ENCODE data around the gene PTPRJ. TPM values are rescaled to one million over a fixed set of nuclear protein-coding genes. Genes with fewer than 3 reads are reported as not detected.
A peak's percentile ranks its signal among the peaks of the same experiment; 100 is the strongest.

PTPRJ gene
- total RNA-seq, 1 donor, result 6.6 TPM

DNA sequence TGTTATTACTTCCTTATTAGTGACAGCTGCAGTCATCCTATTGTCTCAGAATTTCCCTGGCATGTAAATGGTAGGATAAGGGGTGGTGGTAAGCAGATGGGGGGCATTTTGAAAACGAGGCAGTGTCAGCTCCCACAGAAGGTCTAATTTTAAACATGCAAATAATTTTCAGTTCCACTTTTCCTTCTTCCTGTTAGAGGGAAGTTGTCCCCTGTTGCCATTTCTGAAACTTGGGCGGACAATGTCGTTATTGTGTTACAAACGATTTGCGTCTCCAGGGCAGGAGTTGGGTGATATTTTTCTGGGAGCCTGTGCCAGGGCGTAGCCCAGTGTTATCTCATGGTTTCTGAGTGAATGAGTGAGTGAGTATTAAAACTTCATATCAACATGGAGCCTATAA lies 7.4 kb downstream of the PTPRJ start:
- TF ChIP-seq CTCF (IDR thresholded peaks at IDR 0.05; ENCODE audit: insufficient read depth, low read length), result no peak
- no peak for DNase-seq (ENCODE audit: low read depth)
- H3K4me3 ChIP-seq (ENCODE audit: low read depth, low read length), result no peak overlapping the region

DNA sequence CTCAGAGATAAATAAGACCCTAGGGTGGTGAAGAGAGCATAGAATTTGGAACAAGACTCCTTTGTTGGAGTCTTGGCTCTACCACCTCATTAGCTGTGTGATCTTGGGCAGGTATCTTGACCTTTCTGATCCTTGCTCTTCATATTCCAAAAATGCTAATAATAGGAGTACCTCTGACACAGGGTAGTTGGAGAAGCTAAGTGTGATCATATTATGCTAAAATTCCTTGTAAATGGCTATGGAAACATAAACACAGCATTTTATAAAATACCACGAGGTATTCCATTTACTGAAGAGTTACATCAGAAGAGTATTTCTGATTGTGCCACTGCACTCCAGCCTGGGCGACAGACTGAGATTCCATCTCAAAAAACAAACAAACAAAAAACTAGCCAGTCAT lies 9.4 kb downstream of the PTPRJ start:
- TF ChIP-seq CTCF (IDR thresholded peaks at IDR 0.05; ENCODE audit: insufficient read depth, low read length), result no peak
- H3K4me3 ChIP-seq (ENCODE audit: low read depth, low read length), result no peak overlapping the region
- DNase-seq (ENCODE audit: low read depth), result no peak

DNA sequence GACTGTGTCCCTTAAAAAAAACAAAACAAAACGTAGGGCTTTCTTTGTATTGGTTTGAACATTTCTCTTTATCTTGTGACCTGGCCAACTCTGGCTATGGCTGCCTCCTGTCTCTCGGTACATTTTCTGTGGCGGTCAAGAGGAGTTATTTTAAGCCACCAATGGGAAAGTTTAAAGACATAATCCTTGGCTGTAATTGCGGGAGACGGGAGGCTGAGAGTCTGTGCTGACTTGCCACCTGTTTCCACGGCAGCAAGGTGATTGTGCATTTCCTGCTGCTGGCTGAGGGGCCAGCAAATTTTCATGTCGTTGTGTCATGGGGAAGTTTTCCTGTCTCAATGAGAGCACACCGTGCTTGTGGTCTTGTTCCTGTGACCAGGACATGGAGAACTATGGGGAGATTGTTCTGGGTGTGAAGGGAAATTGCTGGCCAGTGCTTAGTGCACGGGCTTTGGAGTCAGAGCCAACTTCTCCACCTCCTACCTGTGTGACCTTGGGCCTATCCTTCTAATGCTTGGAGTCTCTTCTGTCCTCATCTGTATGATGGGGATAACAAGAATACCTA lies 11.0 kb downstream of the PTPRJ start:
- DNase-seq (ENCODE audit: low read depth), result no peak
- H3K4me3 ChIP-seq (ENCODE audit: low read depth, low read length), result no peak overlapping the region
- TF ChIP-seq CTCF (IDR thresholded peaks at IDR 0.05; ENCODE audit: insufficient read depth, low read length), result no peak

DNA sequence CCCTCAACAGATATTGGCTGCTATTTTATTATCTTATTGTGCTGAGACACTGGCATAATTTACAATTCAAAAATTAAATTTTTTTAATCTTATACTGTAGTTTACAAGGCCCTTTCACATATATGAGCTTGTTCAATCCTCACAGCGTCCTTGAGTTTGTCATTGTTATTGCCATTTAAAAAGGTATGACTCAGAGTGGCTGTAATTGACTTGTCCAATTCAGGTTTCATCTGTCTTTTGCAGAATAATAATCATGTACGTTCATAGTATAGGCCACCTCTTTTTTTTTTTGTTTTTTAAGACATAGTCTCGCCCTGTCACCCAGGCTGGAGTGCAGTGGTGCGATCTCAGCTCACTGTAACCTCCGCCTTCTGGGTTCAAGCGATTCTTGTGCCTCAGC lies 11.5 kb downstream of the PTPRJ start:
- H3K4me3 ChIP-seq (ENCODE audit: low read depth, low read length), result no peak overlapping the region
- TF ChIP-seq CTCF (IDR thresholded peaks at IDR 0.05; ENCODE audit: insufficient read depth, low read length), result no peak
- DNase-seq (ENCODE audit: low read depth), result no peak

DNA sequence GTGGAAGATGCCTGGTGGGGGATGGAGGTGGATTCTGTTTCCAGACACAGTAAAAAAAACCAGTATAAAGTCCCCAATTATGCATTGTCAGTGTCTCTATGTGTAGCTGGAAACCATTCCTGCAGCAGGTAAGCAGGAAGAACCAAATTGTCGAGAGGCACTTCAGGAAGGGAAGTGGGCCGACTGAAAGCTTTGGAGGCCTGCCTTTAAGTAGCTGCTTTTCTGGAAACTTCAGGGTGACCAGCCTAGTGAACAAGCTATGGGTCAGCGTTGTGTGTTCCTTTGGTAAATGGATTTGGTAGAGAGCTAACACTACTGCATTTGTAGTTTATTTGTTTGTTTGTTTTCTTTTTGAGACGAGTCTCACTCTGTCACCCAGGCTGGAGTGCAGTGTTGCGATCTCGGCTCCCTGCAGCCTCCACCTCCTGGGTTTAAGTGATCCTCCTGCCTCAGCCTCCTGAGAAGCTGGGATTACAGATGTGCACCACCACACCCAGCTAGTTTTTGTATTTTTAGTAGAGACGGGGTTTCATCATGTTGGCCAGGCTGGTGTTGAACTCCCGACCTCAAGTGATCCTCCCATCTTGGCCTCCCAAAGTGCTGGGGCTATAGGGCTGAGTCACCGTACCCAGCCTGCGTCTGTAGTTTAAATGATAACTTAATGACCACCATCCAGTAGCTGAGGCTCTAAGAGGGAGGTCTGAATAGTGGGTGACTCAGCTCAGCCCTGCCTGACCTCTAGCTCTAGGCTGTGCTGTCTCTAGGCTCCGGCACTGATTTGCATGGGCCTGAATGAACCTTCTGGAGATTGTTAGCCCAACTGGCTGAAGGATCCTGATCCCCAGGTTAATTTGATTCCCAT lies 12.8 kb downstream of the PTPRJ start:
- DNase-seq (ENCODE audit: low read depth), result peak; percentile 77
- TF ChIP-seq CTCF (IDR thresholded peaks at IDR 0.05; ENCODE audit: insufficient read depth, low read length), result no peak

DNA sequence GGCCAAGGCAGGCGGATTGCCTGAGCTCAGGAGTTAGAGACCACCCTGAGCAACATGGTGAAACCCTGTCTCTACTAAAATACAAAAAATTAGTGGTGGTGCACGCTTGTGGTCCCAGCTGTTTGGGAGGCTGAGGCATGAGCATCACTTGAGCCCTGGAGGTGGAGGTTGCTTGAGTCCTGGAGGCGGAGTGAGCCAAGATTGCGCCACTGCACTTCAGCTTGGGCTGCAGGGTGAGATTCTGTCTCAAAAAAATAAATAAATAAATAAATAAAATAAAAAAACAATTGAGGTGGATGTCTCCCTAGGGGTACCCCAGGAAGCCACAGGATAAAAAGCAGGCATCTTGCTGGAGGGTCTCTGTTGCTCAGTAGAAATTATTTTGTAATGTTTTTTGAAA lies 14.1 kb downstream of the PTPRJ start:
- no peak for TF ChIP-seq CTCF (IDR thresholded peaks at IDR 0.05; ENCODE audit: insufficient read depth, low read length)
- no peak overlapping the region for H3K4me3 ChIP-seq (ENCODE audit: low read depth, low read length)
- DNase-seq (ENCODE audit: low read depth), result no peak

More for the DNA sequence above, 12.8 kb downstream of the PTPRJ start:
- no peak overlapping the region for H3K4me3 ChIP-seq (ENCODE audit: low read depth, low read length)

All from fibroblast of the aortic adventitia (primary cell).